HFFc6 (cell line): Measurements from ENCODE around the gene OR10P1. TPM values are rescaled to one million over a fixed set of nuclear protein-coding genes. Genes with fewer than 3 reads are reported as not detected.
"Not testable (repeated sequence)": the region's sequence is repeated elsewhere in the genome, so short reads cannot be mapped to it uniquely, and the experiment has no call there.

Experiments used
- DNase-seq: peaks from one replicate; pipeline ENCODE4 v3.0.0-alpha.2; 2018
- H3K27ac Mint-ChIP-seq: 2 replicates; pipeline ENCODE4 v1.8.0; 2020; ENCODE audit warnings: mild to moderate bottlenecking, mixed read lengths
- H3K27me3 Mint-ChIP-seq: 2 replicates; pipeline ENCODE4 v1.8.0; 2021; ENCODE audit warnings: mild to moderate bottlenecking, moderate library complexity, mixed read lengths; ENCODE audit not compliant: insufficient read depth
- H3K36me3 Mint-ChIP-seq: 2 replicates; pipeline ENCODE4 v1.8.0; 2021; ENCODE audit warnings: low read depth, mixed read lengths
- H3K4me1 Mint-ChIP-seq: 2 replicates; pipeline ENCODE4 v1.8.0; 2020; ENCODE audit warnings: low read depth, mixed read lengths
- H3K4me3 Mint-ChIP-seq: 2 replicates; pipeline ENCODE4 v1.8.0; 2020; ENCODE audit warnings: mild to moderate bottlenecking, moderate library complexity, mixed read lengths
- H3K9me3 Mint-ChIP-seq: 2 replicates; pipeline ENCODE4 v1.8.0; 2020; ENCODE audit warnings: mild to moderate bottlenecking, mixed read lengths
- long read RNA-seq: library from polyadenylated mRNA; unstranded; transcript quantifications from one replicate; pipeline ENCODE4 v2.0.0, GENCODE V29; 2019
- total RNA-seq, 6 experiments: library from RNA; stranded (reverse); fragmentation: NEBNext Ultra II Directional; extraction: Animal tissue kit (Norgen Biotek cat#: 25700); gene quantifications; 2 replicates in 1 of 6; 3 replicates in 5 of 6; pipeline ENCODE4 v1.2.3, GENCODE V29; 2021
- TF ChIP-seq, protein P1 (sequence below): fragments of 200-600 bp; sonication (generic); IDR thresholded peaks from 2 replicates; pipeline ENCODE4 v1.5.0; 2021; ENCODE audit warnings: antibody characterized with exemption, mild to moderate bottlenecking

OR10P1 gene, protein sequence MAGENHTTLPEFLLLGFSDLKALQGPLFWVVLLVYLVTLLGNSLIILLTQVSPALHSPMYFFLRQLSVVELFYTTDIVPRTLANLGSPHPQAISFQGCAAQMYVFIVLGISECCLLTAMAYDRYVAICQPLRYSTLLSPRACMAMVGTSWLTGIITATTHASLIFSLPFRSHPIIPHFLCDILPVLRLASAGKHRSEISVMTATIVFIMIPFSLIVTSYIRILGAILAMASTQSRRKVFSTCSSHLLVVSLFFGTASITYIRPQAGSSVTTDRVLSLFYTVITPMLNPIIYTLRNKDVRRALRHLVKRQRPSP
- not detected for total RNA-seq
- long read RNA-seq = 0 reads

DNA sequence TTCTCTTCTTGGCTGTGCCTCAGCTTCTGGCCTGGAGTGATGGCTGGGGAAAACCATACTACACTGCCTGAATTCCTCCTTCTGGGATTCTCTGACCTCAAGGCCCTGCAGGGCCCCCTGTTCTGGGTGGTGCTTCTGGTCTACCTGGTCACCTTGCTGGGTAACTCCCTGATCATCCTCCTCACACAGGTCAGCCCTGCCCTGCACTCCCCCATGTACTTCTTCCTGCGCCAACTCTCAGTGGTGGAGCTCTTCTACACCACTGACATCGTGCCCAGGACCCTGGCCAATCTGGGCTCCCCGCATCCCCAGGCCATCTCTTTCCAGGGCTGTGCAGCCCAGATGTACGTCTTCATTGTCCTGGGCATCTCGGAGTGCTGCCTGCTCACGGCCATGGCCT lies at the start of gene OR10P1:
Gene OR10P1 (plus strand): TSS at position 40 of the 400 bp plus-strand sequence. CDS start 0 bp downstream, at position 40.
- H3K27me3 Mint-ChIP-seq = peaks cover 30% of the 10 kb centered on the region
- H3K27ac Mint-ChIP-seq = no peak within 1 kb of the TSS
- no peak within 1 kb of the TSS for H3K4me3 Mint-ChIP-seq
- TF ChIP-seq, protein P1, sequence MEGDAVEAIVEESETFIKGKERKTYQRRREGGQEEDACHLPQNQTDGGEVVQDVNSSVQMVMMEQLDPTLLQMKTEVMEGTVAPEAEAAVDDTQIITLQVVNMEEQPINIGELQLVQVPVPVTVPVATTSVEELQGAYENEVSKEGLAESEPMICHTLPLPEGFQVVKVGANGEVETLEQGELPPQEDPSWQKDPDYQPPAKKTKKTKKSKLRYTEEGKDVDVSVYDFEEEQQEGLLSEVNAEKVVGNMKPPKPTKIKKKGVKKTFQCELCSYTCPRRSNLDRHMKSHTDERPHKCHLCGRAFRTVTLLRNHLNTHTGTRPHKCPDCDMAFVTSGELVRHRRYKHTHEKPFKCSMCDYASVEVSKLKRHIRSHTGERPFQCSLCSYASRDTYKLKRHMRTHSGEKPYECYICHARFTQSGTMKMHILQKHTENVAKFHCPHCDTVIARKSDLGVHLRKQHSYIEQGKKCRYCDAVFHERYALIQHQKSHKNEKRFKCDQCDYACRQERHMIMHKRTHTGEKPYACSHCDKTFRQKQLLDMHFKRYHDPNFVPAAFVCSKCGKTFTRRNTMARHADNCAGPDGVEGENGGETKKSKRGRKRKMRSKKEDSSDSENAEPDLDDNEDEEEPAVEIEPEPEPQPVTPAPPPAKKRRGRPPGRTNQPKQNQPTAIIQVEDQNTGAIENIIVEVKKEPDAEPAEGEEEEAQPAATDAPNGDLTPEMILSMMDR = no peak
- no peaks in the 10 kb centered on the region for H3K36me3 Mint-ChIP-seq
- no peak for DNase-seq
- no peaks in the 10 kb centered on the region for H3K9me3 Mint-ChIP-seq
- no peaks in the 10 kb centered on the region for H3K4me1 Mint-ChIP-seq

DNA sequence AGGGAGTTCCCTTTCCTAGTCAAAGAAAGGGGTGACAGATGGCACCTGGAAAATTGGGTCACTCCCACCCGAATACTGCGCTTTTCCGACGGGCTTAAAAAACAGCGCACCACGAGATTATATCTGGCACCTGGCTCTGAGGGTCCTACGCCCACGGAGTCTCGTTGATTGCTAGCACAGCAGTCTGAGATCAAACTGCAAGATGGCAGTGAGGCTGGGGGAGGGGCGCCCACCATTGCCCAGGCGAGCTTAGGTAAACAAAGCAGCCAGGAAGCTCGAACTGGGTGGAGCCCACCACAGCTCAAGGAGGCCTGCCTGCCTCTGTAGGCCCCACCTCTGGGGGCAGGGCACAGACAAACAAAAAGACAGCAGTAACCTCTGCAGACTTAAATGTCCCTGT lies 46.5 kb upstream of the OR10P1 start:
- H3K27me3 Mint-ChIP-seq, H3K4me3 Mint-ChIP-seq, H3K36me3 Mint-ChIP-seq, H3K4me1 Mint-ChIP-seq, H3K27ac Mint-ChIP-seq, DNase-seq: not testable (repeated sequence)
- peaks cover 26% of the 10 kb centered on the region for H3K9me3 Mint-ChIP-seq

DNA sequence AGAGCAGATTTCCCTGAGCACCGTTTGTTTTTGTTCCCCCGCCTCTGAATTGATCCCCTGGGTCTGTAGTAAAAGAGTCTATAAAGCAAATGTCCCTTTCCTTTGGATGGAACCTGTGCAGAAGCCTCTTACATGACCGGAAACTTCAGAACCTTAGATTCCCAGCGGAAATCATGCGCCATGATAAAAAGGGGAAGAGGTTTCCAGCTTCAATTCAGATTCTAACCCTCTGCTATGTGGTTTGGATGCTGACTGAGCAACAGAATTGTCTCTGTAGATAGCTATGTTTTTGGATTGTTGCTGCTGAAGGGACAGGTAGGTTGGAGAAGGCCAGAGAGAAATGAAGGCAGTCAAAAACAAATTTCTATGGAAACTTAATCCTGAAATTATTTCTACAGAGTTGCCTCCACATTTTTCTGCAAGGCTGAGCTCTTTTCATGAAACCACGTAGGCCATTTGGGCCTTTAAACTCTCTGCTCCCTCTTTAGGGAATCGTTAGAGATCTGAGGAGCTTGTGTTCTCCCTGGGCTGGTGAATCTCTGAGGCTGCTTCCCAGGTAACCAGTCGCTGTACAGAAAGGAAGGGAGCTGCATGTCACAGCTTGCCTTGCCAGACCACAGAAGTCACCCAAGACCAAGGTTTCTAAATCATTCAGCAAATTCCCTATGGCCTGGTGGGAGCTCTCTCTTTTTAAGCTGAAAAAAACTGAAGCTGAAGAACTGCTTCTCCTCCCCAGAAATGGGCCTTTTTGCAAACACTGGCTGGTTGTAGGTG lies 28.7 kb upstream of the OR10P1 start:
- H3K27me3 Mint-ChIP-seq = peaks cover 3% of the 10 kb centered on the region; the same call in 1 of the 2 replicates
- H3K27ac Mint-ChIP-seq = no peak overlapping the region
- no peak for DNase-seq
- H3K36me3 Mint-ChIP-seq = no peaks in the 10 kb centered on the region
- no peaks in the 10 kb centered on the region for H3K4me1 Mint-ChIP-seq
- no peak overlapping the region for H3K4me3 Mint-ChIP-seq
- H3K9me3 Mint-ChIP-seq = no peaks in the 10 kb centered on the region
- TF ChIP-seq, protein P1 = no peak

DNA sequence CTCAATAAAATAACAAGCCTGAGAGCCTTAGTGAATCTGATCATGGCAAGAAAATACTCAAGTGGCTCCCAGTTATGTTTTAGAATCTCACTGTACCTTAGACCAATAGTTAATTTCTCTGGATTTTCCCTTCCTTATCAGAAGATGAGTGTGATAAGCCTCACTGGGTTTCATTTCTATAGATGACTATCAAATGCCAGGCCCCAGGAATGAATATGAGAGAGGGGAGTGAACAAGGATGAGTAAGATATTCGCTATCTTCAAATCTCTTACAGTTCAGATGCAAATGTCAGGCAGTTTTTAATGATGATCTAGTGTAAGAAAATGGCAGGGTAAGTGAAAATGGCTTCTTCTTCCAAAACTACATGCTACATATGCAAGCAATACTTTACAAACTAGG lies 26.1 kb upstream of the OR10P1 start:
- no peak overlapping the region for H3K4me3 Mint-ChIP-seq
- H3K36me3 Mint-ChIP-seq = no peaks in the 10 kb centered on the region
- TF ChIP-seq, protein P1 = no peak
- peaks cover 3% of the 10 kb centered on the region; the same call in 1 of the 2 replicates for H3K27me3 Mint-ChIP-seq
- H3K27ac Mint-ChIP-seq = no peak overlapping the region
- H3K9me3 Mint-ChIP-seq = no peaks in the 10 kb centered on the region
- H3K4me1 Mint-ChIP-seq = no peaks in the 10 kb centered on the region
- DNase-seq = no peak

DNA sequence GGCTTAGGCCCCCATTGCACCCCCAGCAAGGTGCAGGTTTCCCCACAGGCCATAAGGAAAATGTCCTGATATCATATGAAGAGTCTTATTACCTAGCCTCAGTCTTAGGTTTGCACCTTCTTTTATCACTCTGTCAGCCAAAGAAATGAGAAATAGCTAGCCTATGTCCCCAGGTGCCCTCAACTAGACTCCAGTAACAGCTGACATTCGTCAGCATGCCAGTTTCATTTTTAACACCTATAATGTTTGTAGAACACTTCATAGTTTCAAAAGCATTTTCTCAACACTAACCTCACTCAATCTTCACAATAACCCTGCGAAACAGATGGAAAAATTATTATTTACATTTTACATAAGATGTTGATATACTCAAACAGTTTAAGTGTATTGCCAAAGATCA lies 24.0 kb upstream of the OR10P1 start:
- Mint-ChIP-seq H3K27me3 (peaks cover 7% of the 10 kb centered on the region; the same call in 1 of the 2 replicates), H3K4me3 (no peak overlapping the region), H3K4me1 (no peaks in the 10 kb centered on the region), H3K9me3 (no peaks in the 10 kb centered on the region; the same call in 1 of the 2 replicates), H3K36me3 (no peaks in the 10 kb centered on the region), H3K27ac (no peak overlapping the region)
- TF ChIP-seq, protein P1 = no peak
- no peak for DNase-seq

DNA sequence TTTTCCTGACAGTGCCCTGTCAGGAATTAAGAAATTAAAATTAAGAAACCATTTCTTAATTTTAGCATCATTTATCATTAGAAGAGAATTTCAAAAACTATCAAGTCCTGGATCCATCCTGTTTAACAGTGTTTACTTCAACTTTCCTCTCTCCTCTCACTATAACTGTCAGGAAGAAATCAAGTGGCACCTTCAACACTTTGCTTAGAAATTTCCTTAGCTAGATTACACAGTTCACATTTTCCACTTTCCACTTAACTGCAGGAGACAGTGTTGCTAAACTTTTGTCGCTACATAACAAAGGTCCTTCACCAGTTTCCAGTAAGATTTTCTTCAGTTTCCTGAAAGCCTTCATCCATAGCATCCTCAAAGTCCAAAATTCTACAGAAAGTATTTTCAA lies 21.9 kb upstream of the OR10P1 start:
- Mint-ChIP-seq H3K9me3 (no peaks in the 10 kb centered on the region; the same call in 1 of the 2 replicates), H3K36me3 (no peaks in the 10 kb centered on the region), H3K4me3 (no peak overlapping the region), H3K27ac (no peak overlapping the region), H3K27me3 (peaks cover 7% of the 10 kb centered on the region; the same call in 1 of the 2 replicates), H3K4me1 (peaks cover 3% of the 10 kb centered on the region)
- DNase-seq = no peak
- TF ChIP-seq, protein P1 = no peak
